Spleen (tissue), 7 donors: Measurements from ENCODE around the gene PLG.
A peak's percentile ranks its signal among the peaks of the same experiment; 100 is the strongest.

ENCODE experiments used
- POLR2A ChIP-seq, 3 donors: fragments of 450-650 bp; IDR thresholded peaks; one replicate each; pipeline ENCODE4 v1.5.1; 2017; ENCODE audit warnings: antibody characterized with exemption in 3 of 3, mild to moderate bottlenecking in 1 of 3
- TF ChIP-seq, protein P1 (sequence below), 11 experiments: fragments of 200-600 bp in 7 of 11; fragments of 450-650 bp in 4 of 11; sonication (generic) in 4 of 11; IDR thresholded peaks in 8 of 11; conservative IDR thresholded peaks in 3 of 11; 1 replicate in 7 of 11; 2 replicates in 4 of 11; pipeline versions ENCODE4 v1.4.0 to v1.8.0; 2016 to 2021; ENCODE audit warnings: antibody characterized with exemption in 11 of 11, inconsistent platforms in 4 of 11, mild to moderate bottlenecking in 1 of 11
- donor health status: DM: no; HTN: no; CAD: no; lungs with moderate emphysema.
- donor health status: DM: no; HTN: no; CAD: no.
- donor health status: DM: no; HTN: no; CAD: no.

DNA sequence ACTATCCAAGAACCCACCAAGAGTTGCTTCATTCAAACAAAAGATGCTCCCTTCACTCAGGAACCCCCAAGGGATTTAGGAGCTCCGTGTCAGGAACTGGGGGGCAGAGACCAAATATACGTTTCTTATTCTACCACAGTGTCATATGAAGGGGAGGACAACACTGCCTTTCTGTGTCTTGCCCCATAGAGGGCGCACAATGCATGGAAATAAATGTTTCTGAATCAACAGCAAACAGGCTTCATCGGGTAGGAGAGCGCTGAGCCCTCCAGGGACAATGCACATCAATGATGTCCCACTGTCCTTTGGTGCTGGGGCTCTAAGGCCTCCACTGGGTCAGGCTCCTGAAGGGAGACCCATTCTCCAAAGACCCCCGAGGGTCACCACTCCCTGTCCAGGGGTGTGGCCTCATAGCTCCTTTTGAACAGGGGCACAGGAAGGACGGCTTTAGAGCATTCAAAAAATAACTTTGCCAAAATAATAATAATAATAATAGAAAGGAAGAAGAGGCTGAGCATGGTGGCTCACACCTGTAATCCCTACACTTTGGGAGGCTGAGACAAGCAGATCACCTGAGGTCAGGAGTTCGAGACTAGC is 31.1 kb downstream of the PLG start:
- TF ChIP-seq, protein P1, sequence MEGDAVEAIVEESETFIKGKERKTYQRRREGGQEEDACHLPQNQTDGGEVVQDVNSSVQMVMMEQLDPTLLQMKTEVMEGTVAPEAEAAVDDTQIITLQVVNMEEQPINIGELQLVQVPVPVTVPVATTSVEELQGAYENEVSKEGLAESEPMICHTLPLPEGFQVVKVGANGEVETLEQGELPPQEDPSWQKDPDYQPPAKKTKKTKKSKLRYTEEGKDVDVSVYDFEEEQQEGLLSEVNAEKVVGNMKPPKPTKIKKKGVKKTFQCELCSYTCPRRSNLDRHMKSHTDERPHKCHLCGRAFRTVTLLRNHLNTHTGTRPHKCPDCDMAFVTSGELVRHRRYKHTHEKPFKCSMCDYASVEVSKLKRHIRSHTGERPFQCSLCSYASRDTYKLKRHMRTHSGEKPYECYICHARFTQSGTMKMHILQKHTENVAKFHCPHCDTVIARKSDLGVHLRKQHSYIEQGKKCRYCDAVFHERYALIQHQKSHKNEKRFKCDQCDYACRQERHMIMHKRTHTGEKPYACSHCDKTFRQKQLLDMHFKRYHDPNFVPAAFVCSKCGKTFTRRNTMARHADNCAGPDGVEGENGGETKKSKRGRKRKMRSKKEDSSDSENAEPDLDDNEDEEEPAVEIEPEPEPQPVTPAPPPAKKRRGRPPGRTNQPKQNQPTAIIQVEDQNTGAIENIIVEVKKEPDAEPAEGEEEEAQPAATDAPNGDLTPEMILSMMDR (IDR thresholded peaks at IDR 0.05 in 8 of 11, conservative IDR thresholded peaks at IDR 0.05 in 3 of 11) = peak in 8 of 11 experiments; percentile 29 to 66 (median 50)
- no peak for TF ChIP-seq POLR2A (IDR thresholded peaks at IDR 0.05)
